Nephron progenitor cell (in vitro differentiated cells): ENCODE data around the gene CNTN5.

Experiments used
- DNase-seq: peaks from one replicate; pipeline ENCODE4 v3.0.0; 2021
- H3K27ac Mint-ChIP-seq: 2 replicates; pipeline ENCODE4 v1.8.0; 2021; ENCODE audit warnings: mild to moderate bottlenecking, moderate library complexity, mixed read lengths
- H3K27me3 Mint-ChIP-seq: 2 replicates; pipeline ENCODE4 v1.8.0; 2021; ENCODE audit warnings: mild to moderate bottlenecking, low read depth, mixed read lengths; ENCODE audit not compliant: poor library complexity
- H3K36me3 Mint-ChIP-seq: 2 replicates; pipeline ENCODE4 v1.8.0; 2021; ENCODE audit warnings: low read depth, mixed read lengths
- H3K4me1 Mint-ChIP-seq: 2 replicates; pipeline ENCODE4 v1.8.0; 2021; ENCODE audit warnings: mixed read lengths
- H3K4me3 Mint-ChIP-seq: 2 replicates; pipeline ENCODE4 v1.8.0; 2021; ENCODE audit warnings: mild to moderate bottlenecking, moderate library complexity, mixed read lengths
- H3K9me3 Mint-ChIP-seq: 2 replicates; pipeline ENCODE4 v1.8.0; 2021; ENCODE audit warnings: mild to moderate bottlenecking, moderate library complexity, mixed read lengths
- TF ChIP-seq, protein P1 (sequence below): fragments of 200-600 bp; sonication (generic); IDR thresholded peaks from 2 replicates; pipeline ENCODE4 v1.5.0; 2021; ENCODE audit warnings: antibody characterized with exemption

CNTN5 gene

DNA sequence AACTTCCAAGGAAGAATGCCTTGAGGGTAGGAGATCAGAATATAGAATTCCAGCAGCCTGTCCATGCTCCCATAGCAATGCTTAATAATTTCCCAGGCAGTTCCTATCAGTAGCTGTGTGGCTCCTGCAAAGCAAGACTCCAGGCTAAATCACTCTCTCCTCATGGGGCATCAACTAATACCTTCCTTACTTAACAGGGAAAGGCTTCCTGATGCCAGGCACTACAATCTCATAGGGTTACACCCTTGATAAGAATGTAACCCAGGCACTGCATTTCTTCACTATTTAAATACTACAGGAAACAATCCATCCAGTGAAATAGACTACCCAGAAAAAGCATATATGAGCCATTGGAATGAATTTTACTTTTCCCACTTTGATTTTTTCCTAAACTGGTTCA is 1051.4 kb downstream of the CNTN5 start:
- no peaks in the 10 kb centered on the region for H3K4me1 Mint-ChIP-seq
- no peak for DNase-seq
- no peaks in the 10 kb centered on the region for H3K27me3 Mint-ChIP-seq
- no peaks in the 10 kb centered on the region for H3K36me3 Mint-ChIP-seq
- H3K27ac Mint-ChIP-seq, result no peak overlapping the region
- TF ChIP-seq, protein P1, sequence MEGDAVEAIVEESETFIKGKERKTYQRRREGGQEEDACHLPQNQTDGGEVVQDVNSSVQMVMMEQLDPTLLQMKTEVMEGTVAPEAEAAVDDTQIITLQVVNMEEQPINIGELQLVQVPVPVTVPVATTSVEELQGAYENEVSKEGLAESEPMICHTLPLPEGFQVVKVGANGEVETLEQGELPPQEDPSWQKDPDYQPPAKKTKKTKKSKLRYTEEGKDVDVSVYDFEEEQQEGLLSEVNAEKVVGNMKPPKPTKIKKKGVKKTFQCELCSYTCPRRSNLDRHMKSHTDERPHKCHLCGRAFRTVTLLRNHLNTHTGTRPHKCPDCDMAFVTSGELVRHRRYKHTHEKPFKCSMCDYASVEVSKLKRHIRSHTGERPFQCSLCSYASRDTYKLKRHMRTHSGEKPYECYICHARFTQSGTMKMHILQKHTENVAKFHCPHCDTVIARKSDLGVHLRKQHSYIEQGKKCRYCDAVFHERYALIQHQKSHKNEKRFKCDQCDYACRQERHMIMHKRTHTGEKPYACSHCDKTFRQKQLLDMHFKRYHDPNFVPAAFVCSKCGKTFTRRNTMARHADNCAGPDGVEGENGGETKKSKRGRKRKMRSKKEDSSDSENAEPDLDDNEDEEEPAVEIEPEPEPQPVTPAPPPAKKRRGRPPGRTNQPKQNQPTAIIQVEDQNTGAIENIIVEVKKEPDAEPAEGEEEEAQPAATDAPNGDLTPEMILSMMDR, result no peak
- H3K4me3 Mint-ChIP-seq, result no peak overlapping the region
- no peaks in the 10 kb centered on the region for H3K9me3 Mint-ChIP-seq

DNA sequence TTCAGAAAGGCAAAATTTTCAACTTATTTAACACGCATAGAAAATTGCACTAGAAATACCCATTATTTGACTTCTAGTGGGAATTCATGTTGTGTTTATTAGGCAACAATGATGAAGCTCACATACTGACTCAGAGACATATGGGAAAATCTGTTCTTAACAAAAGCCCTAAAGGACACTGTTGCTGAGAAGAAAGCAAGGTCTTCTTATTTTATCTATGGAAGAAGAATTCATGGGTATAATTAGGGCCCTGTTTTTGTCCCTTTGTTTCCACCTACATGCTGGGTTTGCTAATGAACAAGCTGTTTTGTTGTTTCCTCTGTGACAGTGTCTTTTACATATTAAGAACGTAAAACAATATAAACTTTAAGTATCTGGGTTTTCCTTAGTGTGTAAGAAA is 1059.6 kb downstream of the CNTN5 start:
- H3K4me3 Mint-ChIP-seq, result no peak overlapping the region
- H3K36me3 Mint-ChIP-seq, result no peaks in the 10 kb centered on the region
- TF ChIP-seq, protein P1, result no peak
- H3K27ac Mint-ChIP-seq, result no peak overlapping the region
- H3K27me3 Mint-ChIP-seq, result no peaks in the 10 kb centered on the region
- no peaks in the 10 kb centered on the region for H3K4me1 Mint-ChIP-seq
- DNase-seq, result no peak
- H3K9me3 Mint-ChIP-seq, result no peaks in the 10 kb centered on the region

DNA sequence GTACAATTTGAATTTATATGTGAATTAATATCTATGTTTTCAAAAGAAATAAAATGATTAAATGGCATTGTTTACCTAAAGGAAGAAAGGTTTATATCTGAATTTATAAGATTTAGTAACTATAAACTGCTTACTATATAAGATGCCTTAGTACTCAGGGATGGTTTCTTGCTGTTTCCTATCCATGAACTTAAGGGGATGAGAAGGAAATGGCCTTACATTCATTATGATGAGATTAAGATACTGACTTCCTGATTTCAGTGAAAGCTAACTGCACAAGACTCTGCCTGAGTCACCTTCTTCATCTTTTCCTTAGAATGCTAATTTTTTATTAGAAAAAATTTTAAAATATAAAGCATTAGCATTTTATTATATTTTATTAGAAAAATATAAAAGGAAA is 1060.1 kb downstream of the CNTN5 start:
- TF ChIP-seq, protein P1, result no peak
- Mint-ChIP-seq H3K36me3 (no peaks in the 10 kb centered on the region), H3K4me1 (no peaks in the 10 kb centered on the region), H3K4me3 (no peak overlapping the region), H3K27me3 (no peaks in the 10 kb centered on the region), H3K27ac (no peak overlapping the region), H3K9me3 (no peaks in the 10 kb centered on the region)
- no peak for DNase-seq

DNA sequence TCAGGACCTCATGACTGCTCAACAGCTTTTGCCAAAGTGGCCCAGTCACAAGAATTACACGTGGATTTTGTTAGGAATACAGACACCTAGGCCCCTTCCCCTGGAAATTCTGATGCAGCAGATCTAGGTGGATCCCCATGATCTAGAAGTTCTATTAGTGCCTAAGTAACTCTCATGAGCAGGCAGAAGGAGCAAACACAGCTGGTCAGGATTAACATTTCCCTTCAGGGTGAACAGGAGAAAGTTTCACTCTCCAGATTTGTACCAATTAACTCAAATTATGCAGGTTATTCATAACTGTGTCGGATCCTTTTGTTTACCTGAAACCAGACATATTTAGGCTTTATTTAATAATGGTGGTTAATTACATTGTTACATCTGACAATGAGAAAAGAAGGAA is 1072.9 kb downstream of the CNTN5 start:
- no peaks in the 10 kb centered on the region for H3K4me1 Mint-ChIP-seq
- no peak overlapping the region for H3K4me3 Mint-ChIP-seq
- H3K27ac Mint-ChIP-seq, result no peak overlapping the region
- H3K27me3 Mint-ChIP-seq, result no peaks in the 10 kb centered on the region
- H3K9me3 Mint-ChIP-seq, result no peaks in the 10 kb centered on the region
- TF ChIP-seq, protein P1, result no peak
- no peak for DNase-seq
- no peaks in the 10 kb centered on the region for H3K36me3 Mint-ChIP-seq

DNA sequence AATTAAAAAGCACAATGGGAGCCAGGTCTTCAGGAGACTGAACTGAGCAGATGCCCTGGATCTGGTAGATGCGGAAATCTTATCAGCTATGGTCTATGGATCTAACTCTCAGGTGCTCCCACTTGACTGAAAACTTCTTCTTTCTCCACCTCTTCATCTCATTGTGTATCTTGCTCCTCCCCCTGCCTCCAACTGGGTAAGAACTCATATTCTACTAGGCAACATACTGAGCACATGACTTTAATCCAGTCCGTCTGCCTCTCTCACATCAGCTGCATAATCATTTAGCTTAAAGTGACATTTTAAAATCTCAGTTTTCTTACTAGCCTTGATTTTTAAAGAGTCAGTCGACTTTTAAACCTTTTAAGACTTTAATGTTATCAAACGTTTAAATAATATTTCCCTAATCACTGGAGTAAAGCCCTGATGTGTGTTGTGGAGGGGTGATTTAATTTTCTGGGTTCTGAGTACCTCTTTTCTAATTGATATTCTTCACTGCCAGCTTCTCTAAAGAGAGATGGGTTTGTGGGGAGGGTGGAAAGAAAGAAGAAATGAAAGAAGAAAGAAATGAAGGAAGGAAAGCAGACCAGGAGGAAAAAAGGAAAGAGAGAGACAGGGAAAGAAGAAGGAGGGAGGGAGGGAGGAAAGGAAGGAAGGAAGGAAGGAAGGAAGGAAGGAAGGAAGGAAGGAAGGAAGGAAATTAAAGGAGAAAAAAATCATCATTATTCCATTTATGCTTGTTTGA is 1073.5 kb downstream of the CNTN5 start:
- Mint-ChIP-seq H3K4me3 (no peak overlapping the region), H3K27me3 (no peaks in the 10 kb centered on the region), H3K36me3 (no peaks in the 10 kb centered on the region), H3K27ac (no peak overlapping the region), H3K9me3 (no peaks in the 10 kb centered on the region), H3K4me1 (no peaks in the 10 kb centered on the region)
- TF ChIP-seq, protein P1, result no peak
- no peak for DNase-seq

DNA sequence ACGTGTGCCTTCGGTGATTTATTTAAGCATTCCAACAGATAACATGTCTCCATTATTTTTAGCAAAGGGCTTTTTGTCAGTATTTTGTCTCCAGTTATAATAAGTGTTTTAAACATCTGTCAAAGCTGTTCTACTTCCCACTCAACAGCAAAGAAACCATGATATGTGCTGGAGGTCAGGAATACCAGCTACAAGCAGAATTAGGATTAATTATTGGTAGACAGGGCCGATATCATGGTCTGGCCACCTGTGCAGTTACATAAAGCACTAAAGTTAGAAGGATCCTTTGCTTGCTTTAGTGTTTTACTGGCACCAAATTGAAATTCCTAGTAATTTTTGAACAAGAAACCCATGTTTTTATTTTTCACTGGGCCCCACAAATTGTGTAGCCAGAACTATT is 1075.1 kb downstream of the CNTN5 start:
- H3K27ac Mint-ChIP-seq, result no peak overlapping the region
- H3K4me3 Mint-ChIP-seq, result no peak overlapping the region
- no peak for DNase-seq
- H3K36me3 Mint-ChIP-seq, result no peaks in the 10 kb centered on the region
- no peaks in the 10 kb centered on the region for H3K27me3 Mint-ChIP-seq
- no peaks in the 10 kb centered on the region for H3K4me1 Mint-ChIP-seq
- TF ChIP-seq, protein P1, result no peak
- no peaks in the 10 kb centered on the region for H3K9me3 Mint-ChIP-seq
